Muscle of leg (tissue), 16 donors: ENCODE data around the gene TMEM131L. TPM values are rescaled to one million over a fixed set of nuclear protein-coding genes. Genes with fewer than 3 reads are reported as not detected.
"Not testable (repeated sequence)": the region's sequence is repeated elsewhere in the genome, so short reads cannot be mapped to it uniquely, and the experiment has no call there.

Source experiments
- DNase-seq: peaks from one replicate; pipeline ENCODE4 v3.0.0; 2013
- H3K27ac ChIP-seq: one replicate; pipeline ENCODE4 v1.5.1; 2013; ENCODE audit warnings: mild to moderate bottlenecking, low read length, control low read depth
- H3K27me3 ChIP-seq: one replicate; pipeline ENCODE4 v1.6.1; 2013; ENCODE audit warnings: low read length; ENCODE audit not compliant: control insufficient read depth, insufficient read depth
- H3K36me3 ChIP-seq: one replicate; pipeline ENCODE4 v1.6.1; 2013; ENCODE audit warnings: low read length; ENCODE audit not compliant: control insufficient read depth, insufficient read depth
- H3K4me1 ChIP-seq: one replicate; pipeline ENCODE4 v1.6.1; 2013; ENCODE audit warnings: low read length; ENCODE audit not compliant: control insufficient read depth, insufficient read depth
- H3K4me3 ChIP-seq: one replicate; pipeline ENCODE4 v1.5.1; 2013; ENCODE audit warnings: low read length, control low read depth
- H3K9me3 ChIP-seq: replicated peaks from 2 replicates; pipeline ENCODE4 v1.6.1; 2013; ENCODE audit warnings: low read depth, low read length; ENCODE audit not compliant: control insufficient read depth
- WGBS: methylation state at CpG from one replicate; pipeline ENCODE4 v1.1.5; 2013; ENCODE audit warnings: missing lambda C conversion rate; ENCODE audit not compliant: insufficient coverage; 5-methylcytosine and 5-hydroxymethylcytosine counted together
- long read RNA-seq, 11 donors: transcript quantifications; one replicate each; lab custom pipeline, GENCODE V29; 2026
- polyA plus RNA-seq, 8 donors: library from polyadenylated mRNA; unstranded; fragments of 120-200 nt; gene quantifications; one replicate each; pipeline versions ENCODE4 v1.2.1 to v1.2.3, GENCODE V29; 2013; ENCODE audit warnings: inconsistent platforms in 1 of 8, low replicate concordance in 1 of 8; ENCODE audit not compliant: insufficient read length in 8 of 8, insufficient read depth in 1 of 8
- total RNA-seq: library from RNA; stranded (reverse); fragments of 120-200 nt; gene quantifications from one replicate; pipeline ENCODE4 v1.2.4, GENCODE V29; 2013

Gene TMEM131L
- total RNA-seq = 35.1 TPM
- 10 to 100 TPM; 38.4 to 69.6 (median 45.7) TPM for polyA plus RNA-seq
- long read RNA-seq, donor 1 = 0 reads
- long read RNA-seq, donor 2 = 0 reads
- long read RNA-seq, donor 3, full-length matches to known transcripts = 5 of 16 reads
- long read RNA-seq, donor 3, partial matches to known transcripts = 11 of 16 reads
- long read RNA-seq, donor 3, other reads (novel, unspliced or antisense) = 0 of 16 reads
- long read RNA-seq, donor 4 = 0 reads
- long read RNA-seq, donor 5, full-length matches to known transcripts = 1 of 19 reads
- long read RNA-seq, donor 5, partial matches to known transcripts = 18 of 19 reads
- long read RNA-seq, donor 5, other reads (novel, unspliced or antisense) = 0 of 19 reads
- long read RNA-seq, donor 6, full-length matches to known transcripts = 4 of 9 reads
- long read RNA-seq, donor 6, partial matches to known transcripts = 5 of 9 reads
- long read RNA-seq, donor 6, other reads (novel, unspliced or antisense) = 0 of 9 reads
- long read RNA-seq, donor 7 = 0 reads
- long read RNA-seq, donor 8, full-length matches to known transcripts = 1 of 6 reads
- long read RNA-seq, donor 8, partial matches to known transcripts = 5 of 6 reads
- long read RNA-seq, donor 8, other reads (novel, unspliced or antisense) = 0 of 6 reads
- long read RNA-seq, donor 9, partial matches to known transcripts = 5 of 5 reads
- long read RNA-seq, donor 9, other reads (novel, unspliced or antisense) = 0 of 5 reads
- long read RNA-seq, donor 10, full-length matches to known transcripts = 1 of 1 reads
- long read RNA-seq, donor 10, partial matches to known transcripts = 0 of 1 reads
- long read RNA-seq, donor 10, other reads (novel, unspliced or antisense) = 0 of 1 reads
- long read RNA-seq, donor 11 = 0 reads

- WGBS = under 1% methylated on average over 78 of the region's 103 CpGs
- peak; percentile 87 for DNase-seq
- H3K36me3 ChIP-seq = peaks cover 8% of the 10 kb centered on the region
- peak within 1 kb of the TSS; percentile 93 for H3K27ac ChIP-seq
- H3K4me1 ChIP-seq = peaks cover 19% of the 10 kb centered on the region
- H3K9me3 ChIP-seq = no peaks in the 10 kb centered on the region
- H3K4me3 ChIP-seq = peak within 1 kb of the TSS; percentile 86
- H3K27me3 ChIP-seq = no peaks in the 10 kb centered on the region
Observed at GRCh38 chr4:153466081-153466948, at the start of gene TMEM131L. TSS of gene TMEM131L (plus strand) at chr4:153466360. CDS start at chr4:153466398, 38 bp downstream.

- H3K36me3 ChIP-seq, H3K4me1 ChIP-seq, H3K27me3 ChIP-seq, H3K4me3 ChIP-seq, H3K27ac ChIP-seq, DNase-seq, H3K9me3 ChIP-seq: not testable (repeated sequence)
- 89% methylated on average over 5 of the region's 8 CpGs for WGBS
Observed at GRCh38 chr4:153416456-153416855, 49.7 kb upstream of the TMEM131L start.

GRCh38 chr4:153418121-153418520 is 48.0 kb upstream of the TMEM131L start:
- Histone ChIP-seq H3K4me3 (no peak overlapping the region), H3K4me1 (no peaks in the 10 kb centered on the region), H3K27ac (no peak overlapping the region), H3K36me3 (no peaks in the 10 kb centered on the region), H3K27me3 (no peaks in the 10 kb centered on the region), H3K9me3 (no peaks in the 10 kb centered on the region)
- no peak for DNase-seq
- WGBS = no CpG with 5 or more reads among the region's 7 CpGs

- no peak for DNase-seq
- Histone ChIP-seq H3K9me3 (no peaks in the 10 kb centered on the region), H3K4me1 (no peaks in the 10 kb centered on the region), H3K4me3 (no peak overlapping the region), H3K27me3 (no peaks in the 10 kb centered on the region), H3K27ac (no peak overlapping the region), H3K36me3 (no peaks in the 10 kb centered on the region)
- WGBS = no CpG with 5 or more reads among the region's 3 CpGs
Observed at GRCh38 chr4:153418558-153418957, 47.6 kb upstream of the TMEM131L start.

- 56% methylated on average over 1 of the region's 5 CpGs for WGBS
- DNase-seq = no peak
- Histone ChIP-seq H3K27me3 (no peaks in the 10 kb centered on the region), H3K36me3 (no peaks in the 10 kb centered on the region), H3K27ac (no peak overlapping the region), H3K4me3 (no peak overlapping the region), H3K9me3 (no peaks in the 10 kb centered on the region), H3K4me1 (no peaks in the 10 kb centered on the region)
Observed at GRCh38 chr4:153419029-153419428, 47.1 kb upstream of the TMEM131L start.

GRCh38 chr4:153419673-153420278 is 46.4 kb upstream of the TMEM131L start:
- no peak for DNase-seq
- no peaks in the 10 kb centered on the region for H3K9me3 ChIP-seq
- no peaks in the 10 kb centered on the region for H3K4me1 ChIP-seq
- no peak overlapping the region for H3K4me3 ChIP-seq
- H3K27me3 ChIP-seq = no peaks in the 10 kb centered on the region
- WGBS = 73% methylated on average over 4 of the region's 9 CpGs
- no peak overlapping the region for H3K27ac ChIP-seq
- H3K36me3 ChIP-seq = no peaks in the 10 kb centered on the region

- H3K4me3 ChIP-seq = no peak overlapping the region
- H3K27me3 ChIP-seq = no peaks in the 10 kb centered on the region
- no peak for DNase-seq
- no peak overlapping the region for H3K27ac ChIP-seq
- H3K4me1 ChIP-seq = no peaks in the 10 kb centered on the region
- H3K36me3 ChIP-seq = no peaks in the 10 kb centered on the region
- no peaks in the 10 kb centered on the region for H3K9me3 ChIP-seq
- WGBS = no CpG with 5 or more reads among the region's 2 CpGs
Observed at GRCh38 chr4:153420361-153420760, 45.8 kb upstream of the TMEM131L start.

- H3K36me3 ChIP-seq = no peaks in the 10 kb centered on the region
- peaks cover 4% of the 10 kb centered on the region for H3K4me1 ChIP-seq
- H3K27me3 ChIP-seq = no peaks in the 10 kb centered on the region
- no peak overlapping the region for H3K4me3 ChIP-seq
- no peak for DNase-seq
- 100% methylated on average over 1 of the region's 3 CpGs for WGBS
- H3K9me3 ChIP-seq = no peaks in the 10 kb centered on the region
- no peak overlapping the region for H3K27ac ChIP-seq
Observed at GRCh38 chr4:153421941-153422340, 44.2 kb upstream of the TMEM131L start.

- H3K36me3 ChIP-seq = no peaks in the 10 kb centered on the region
- peaks cover 4% of the 10 kb centered on the region for H3K4me1 ChIP-seq
- H3K27me3 ChIP-seq = no peaks in the 10 kb centered on the region
- H3K9me3 ChIP-seq = no peaks in the 10 kb centered on the region
- DNase-seq = peak; percentile 85
- WGBS = 40% methylated on average over 1 of the region's 4 CpGs
- H3K4me3 ChIP-seq = no peak overlapping the region
- no peak overlapping the region for H3K27ac ChIP-seq
Observed at GRCh38 chr4:153426207-153426885, 39.8 kb upstream of the TMEM131L start.
